HEK293T (cell line): Measurements from ENCODE around the gene XPNPEP1.

ENCODE experiments used
- ARNT ChIP-seq: fragments of 450-650 bp; IDR thresholded peaks from 2 replicates; pipeline ENCODE4 v1.6.1; 2017; ENCODE audit warnings: mild to moderate bottlenecking
- BHLHE40 ChIP-seq: fragments of 450-650 bp; IDR thresholded peaks from 2 replicates; pipeline ENCODE4 v1.6.1; 2016; ENCODE audit warnings: mild to moderate bottlenecking, moderate library complexity, borderline replicate concordance
- FOXA1 ChIP-seq: fragments of 450-650 bp; IDR thresholded peaks from 2 replicates; pipeline ENCODE4 v1.6.1; 2016; ENCODE audit warnings: mild to moderate bottlenecking
- FOXM1 ChIP-seq: fragments of 450-650 bp; IDR thresholded peaks from 2 replicates; pipeline ENCODE4 v1.6.1; 2017; ENCODE audit warnings: mild to moderate bottlenecking, borderline replicate concordance
- HDGF ChIP-seq: fragments of 450-650 bp; IDR thresholded peaks from 2 replicates; pipeline ENCODE4 v1.6.1; 2017; ENCODE audit warnings: antibody characterized with exemption, borderline replicate concordance
- PKNOX1 ChIP-seq: fragments of 450-650 bp; IDR thresholded peaks from 2 replicates; pipeline ENCODE4 v1.6.1; 2016
- SP1 ChIP-seq: fragments of 450-650 bp; IDR thresholded peaks from 2 replicates; pipeline ENCODE4 v1.6.1; 2017
- SUZ12 ChIP-seq: fragments of 450-650 bp; IDR thresholded peaks from 2 replicates; pipeline ENCODE4 v1.6.1; 2016; ENCODE audit warnings: mild to moderate bottlenecking

GRCh38 chr10:109926825-109927224 is 3.5 kb upstream of the XPNPEP1 start:
- TF ChIP-seq FOXA1 = no peak
- TF ChIP-seq HDGF = no peak
- TF ChIP-seq ARNT = no peak
- no peak for TF ChIP-seq BHLHE40
- no peak for TF ChIP-seq FOXM1
- TF ChIP-seq SUZ12 = no peak
- TF ChIP-seq PKNOX1 = no peak
- no peak for TF ChIP-seq SP1
